Measurements from ENCODE around the gene DNAAF5. TPM values are rescaled to one million over a fixed set of nuclear protein-coding genes. Genes with fewer than 3 reads are reported as not detected.
"Not testable (repeated sequence)": the region's sequence is repeated elsewhere in the genome, so short reads cannot be mapped to it uniquely, and the experiment has no call there.

The DNAAF5 gene
- polyA plus RNA-seq, 1 of the 3 experiments (the other 2 are of a cell fraction), result 58.5 TPM

DNA sequence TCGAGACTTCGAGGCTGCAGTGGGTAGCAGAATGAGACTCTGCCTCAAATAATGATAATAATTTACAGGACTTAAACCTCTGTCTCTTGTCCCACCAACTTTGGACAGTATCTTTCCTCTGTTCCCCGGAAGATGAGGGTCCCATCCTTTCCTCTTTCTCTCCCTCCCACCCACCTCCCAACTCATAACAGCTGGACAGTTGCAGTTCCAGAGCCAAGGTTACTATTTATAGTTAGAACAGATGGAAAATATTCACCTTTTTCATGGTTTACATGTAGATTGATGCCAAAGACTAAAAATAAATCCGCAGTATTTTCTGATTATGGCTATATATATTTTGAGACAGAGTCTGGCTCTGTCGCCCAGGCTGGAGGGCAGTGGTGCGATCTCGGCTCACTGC is 74.2 kb downstream of the DNAAF5 start:
- Histone ChIP-seq H3K4me1 (ENCODE audit: control insufficient read depth in 1 of 2, insufficient read depth in 2 of 2, low read depth in 1 of 2, low read length in 1 of 2) (peaks cover 0 to 4% of the 10 kb centered on the region in 2 experiments; a peak in 1 of 4 replicates), H3K27me3 (ENCODE audit: insufficient read depth) (no peaks in the 10 kb centered on the region), H3K4me3 (ENCODE audit: low read depth in 2 of 2, low read length in 1 of 2) (no peak overlapping the region), H3K9ac (no peak overlapping the region), H3K36me3 (replicated peaks in 1 of 2; ENCODE audit: control insufficient read depth in 1 of 2, insufficient read depth in 2 of 2, low read length in 1 of 2) (no peaks in the 10 kb centered on the region), H2AFZ (ENCODE audit: low read depth) (no peak overlapping the region), H3K4me2 (no peak overlapping the region), H3K9me3 (no peaks in the 10 kb centered on the region), H4K20me1 (ENCODE audit: insufficient read depth) (no peaks in the 10 kb centered on the region), H3K9me2 (no peaks in the 10 kb centered on the region), H3K27ac (ENCODE audit: low read depth in 2 of 2, low read length in 1 of 2) (no peak overlapping the region), H3F3A (replicated peaks; ENCODE audit: insufficient read depth) (no peaks in the 10 kb centered on the region), H3K79me2 (ENCODE audit: insufficient read depth) (no peaks in the 10 kb centered on the region)
- no peak for DNase-seq
- POLR2A ChIA-PET, result no interaction called here
- WGBS (ENCODE audit: low lambda C conversion rate), result 92% methylated on average over 7 of the region's 7 CpGs
- TF ChIP-seq TEAD4 (IDR thresholded peaks at IDR 0.05; ENCODE audit: borderline replicate concordance, insufficient read depth) (no peak), RFX5 (IDR thresholded peaks at IDR 0.05; ENCODE audit: low read length) (no peak), RAD21 (IDR thresholded peaks at IDR 0.05; ENCODE audit: low read length) (no peak), EZH2phosphoT487 (IDR thresholded peaks at IDR 0.05; ENCODE audit: borderline replicate concordance, low read depth) (no peak), MXI1 (IDR thresholded peaks at IDR 0.05; ENCODE audit: low read depth, low read length) (no peak), CHD2 (IDR thresholded peaks at IDR 0.05; ENCODE audit: low read length, partially characterized antibody) (no peak), RXRA (IDR thresholded peaks at IDR 0.05; ENCODE audit: borderline replicate concordance, low read depth) (no peak), JUND (IDR thresholded peaks at IDR 0.05) (no peak), SMC3 (IDR thresholded peaks at IDR 0.05; ENCODE audit: low read depth, low read length) (no peak), TAF1 (IDR thresholded peaks at IDR 0.05; ENCODE audit: borderline replicate concordance, low read depth, low read length) (no peak), EP300 (IDR thresholded peaks at IDR 0.05; ENCODE audit: borderline replicate concordance in 1 of 2, low read depth in 1 of 2, low read length in 1 of 2) (no peak), GATA2 (CRISPR knock-in tag; IDR thresholded peaks at IDR 0.05) (no peak), GABPA (IDR thresholded peaks at IDR 0.05; ENCODE audit: low read depth) (no peak)
- TF ChIP-seq, protein P1, sequence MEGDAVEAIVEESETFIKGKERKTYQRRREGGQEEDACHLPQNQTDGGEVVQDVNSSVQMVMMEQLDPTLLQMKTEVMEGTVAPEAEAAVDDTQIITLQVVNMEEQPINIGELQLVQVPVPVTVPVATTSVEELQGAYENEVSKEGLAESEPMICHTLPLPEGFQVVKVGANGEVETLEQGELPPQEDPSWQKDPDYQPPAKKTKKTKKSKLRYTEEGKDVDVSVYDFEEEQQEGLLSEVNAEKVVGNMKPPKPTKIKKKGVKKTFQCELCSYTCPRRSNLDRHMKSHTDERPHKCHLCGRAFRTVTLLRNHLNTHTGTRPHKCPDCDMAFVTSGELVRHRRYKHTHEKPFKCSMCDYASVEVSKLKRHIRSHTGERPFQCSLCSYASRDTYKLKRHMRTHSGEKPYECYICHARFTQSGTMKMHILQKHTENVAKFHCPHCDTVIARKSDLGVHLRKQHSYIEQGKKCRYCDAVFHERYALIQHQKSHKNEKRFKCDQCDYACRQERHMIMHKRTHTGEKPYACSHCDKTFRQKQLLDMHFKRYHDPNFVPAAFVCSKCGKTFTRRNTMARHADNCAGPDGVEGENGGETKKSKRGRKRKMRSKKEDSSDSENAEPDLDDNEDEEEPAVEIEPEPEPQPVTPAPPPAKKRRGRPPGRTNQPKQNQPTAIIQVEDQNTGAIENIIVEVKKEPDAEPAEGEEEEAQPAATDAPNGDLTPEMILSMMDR (IDR thresholded peaks at IDR 0.05), result no peak
- TF ChIP-seq, protein P2, sequence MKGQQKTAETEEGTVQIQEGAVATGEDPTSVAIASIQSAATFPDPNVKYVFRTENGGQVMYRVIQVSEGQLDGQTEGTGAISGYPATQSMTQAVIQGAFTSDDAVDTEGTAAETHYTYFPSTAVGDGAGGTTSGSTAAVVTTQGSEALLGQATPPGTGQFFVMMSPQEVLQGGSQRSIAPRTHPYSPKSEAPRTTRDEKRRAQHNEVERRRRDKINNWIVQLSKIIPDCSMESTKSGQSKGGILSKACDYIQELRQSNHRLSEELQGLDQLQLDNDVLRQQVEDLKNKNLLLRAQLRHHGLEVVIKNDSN (IDR thresholded peaks at IDR 0.05; ENCODE audit: borderline replicate concordance, low read depth), result no peak
- TF ChIP-seq, protein P3, sequence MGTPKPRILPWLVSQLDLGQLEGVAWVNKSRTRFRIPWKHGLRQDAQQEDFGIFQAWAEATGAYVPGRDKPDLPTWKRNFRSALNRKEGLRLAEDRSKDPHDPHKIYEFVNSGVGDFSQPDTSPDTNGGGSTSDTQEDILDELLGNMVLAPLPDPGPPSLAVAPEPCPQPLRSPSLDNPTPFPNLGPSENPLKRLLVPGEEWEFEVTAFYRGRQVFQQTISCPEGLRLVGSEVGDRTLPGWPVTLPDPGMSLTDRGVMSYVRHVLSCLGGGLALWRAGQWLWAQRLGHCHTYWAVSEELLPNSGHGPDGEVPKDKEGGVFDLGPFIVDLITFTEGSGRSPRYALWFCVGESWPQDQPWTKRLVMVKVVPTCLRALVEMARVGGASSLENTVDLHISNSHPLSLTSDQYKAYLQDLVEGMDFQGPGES (IDR thresholded peaks at IDR 0.05; ENCODE audit: low read depth, low read length), result no peak
- TF ChIP-seq, protein P4, sequence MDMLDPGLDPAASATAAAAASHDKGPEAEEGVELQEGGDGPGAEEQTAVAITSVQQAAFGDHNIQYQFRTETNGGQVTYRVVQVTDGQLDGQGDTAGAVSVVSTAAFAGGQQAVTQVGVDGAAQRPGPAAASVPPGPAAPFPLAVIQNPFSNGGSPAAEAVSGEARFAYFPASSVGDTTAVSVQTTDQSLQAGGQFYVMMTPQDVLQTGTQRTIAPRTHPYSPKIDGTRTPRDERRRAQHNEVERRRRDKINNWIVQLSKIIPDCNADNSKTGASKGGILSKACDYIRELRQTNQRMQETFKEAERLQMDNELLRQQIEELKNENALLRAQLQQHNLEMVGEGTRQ (IDR thresholded peaks at IDR 0.05; ENCODE audit: borderline replicate concordance, low read depth, low read length), result no peak
- TF ChIP-seq, protein P5, sequence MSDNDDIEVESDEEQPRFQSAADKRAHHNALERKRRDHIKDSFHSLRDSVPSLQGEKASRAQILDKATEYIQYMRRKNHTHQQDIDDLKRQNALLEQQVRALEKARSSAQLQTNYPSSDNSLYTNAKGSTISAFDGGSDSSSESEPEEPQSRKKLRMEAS (IDR thresholded peaks at IDR 0.05; ENCODE audit: low read depth), result no peak
- TF ChIP-seq, protein P6, sequence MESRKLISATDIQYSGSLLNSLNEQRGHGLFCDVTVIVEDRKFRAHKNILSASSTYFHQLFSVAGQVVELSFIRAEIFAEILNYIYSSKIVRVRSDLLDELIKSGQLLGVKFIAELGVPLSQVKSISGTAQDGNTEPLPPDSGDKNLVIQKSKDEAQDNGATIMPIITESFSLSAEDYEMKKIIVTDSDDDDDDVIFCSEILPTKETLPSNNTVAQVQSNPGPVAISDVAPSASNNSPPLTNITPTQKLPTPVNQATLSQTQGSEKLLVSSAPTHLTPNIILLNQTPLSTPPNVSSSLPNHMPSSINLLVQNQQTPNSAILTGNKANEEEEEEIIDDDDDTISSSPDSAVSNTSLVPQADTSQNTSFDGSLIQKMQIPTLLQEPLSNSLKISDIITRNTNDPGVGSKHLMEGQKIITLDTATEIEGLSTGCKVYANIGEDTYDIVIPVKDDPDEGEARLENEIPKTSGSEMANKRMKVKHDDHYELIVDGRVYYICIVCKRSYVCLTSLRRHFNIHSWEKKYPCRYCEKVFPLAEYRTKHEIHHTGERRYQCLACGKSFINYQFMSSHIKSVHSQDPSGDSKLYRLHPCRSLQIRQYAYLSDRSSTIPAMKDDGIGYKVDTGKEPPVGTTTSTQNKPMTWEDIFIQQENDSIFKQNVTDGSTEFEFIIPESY (IDR thresholded peaks at IDR 0.05; ENCODE audit: borderline replicate concordance, low read depth), result no peak
- CTCF ChIA-PET, result interaction anchor here (1.9 to 3.3 kb wide), 2 partner anchors 15 to 72 kb away, joined by 10 to 21 read pairs; no protein-coding TSS in a partner anchor

DNA sequence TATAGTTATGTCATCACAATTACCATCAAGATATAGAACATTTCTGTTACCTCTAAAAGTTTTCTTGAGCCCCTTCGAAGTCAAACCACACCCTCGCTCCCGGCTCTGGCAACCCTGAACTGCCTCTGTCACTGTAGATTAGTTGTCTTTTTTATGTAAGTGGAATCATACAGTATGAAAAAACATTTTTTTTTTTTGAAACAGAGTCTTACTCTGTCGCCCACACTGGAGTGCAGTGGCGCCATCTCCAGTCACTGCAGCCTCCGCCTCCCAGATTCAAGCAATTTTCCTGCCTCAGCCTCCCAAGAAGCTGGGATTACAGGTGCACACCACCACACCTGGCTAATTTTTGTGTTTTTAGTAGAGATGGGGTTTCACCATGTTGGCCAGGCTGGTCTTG is 74.9 kb downstream of the DNAAF5 start:
- H3K4me1 ChIP-seq (ENCODE audit: control insufficient read depth in 1 of 2, insufficient read depth in 2 of 2, low read depth in 1 of 2, low read length in 1 of 2); H3K9me3 ChIP-seq; H3K27me3 ChIP-seq (ENCODE audit: insufficient read depth); H3K36me3 ChIP-seq (replicated peaks in 1 of 2; ENCODE audit: control insufficient read depth in 1 of 2, insufficient read depth in 2 of 2, low read length in 1 of 2); H2AFZ ChIP-seq (ENCODE audit: low read depth); H4K20me1 ChIP-seq (ENCODE audit: insufficient read depth); DNase-seq; H3K9me2 ChIP-seq; H3K4me2 ChIP-seq; H3K4me3 ChIP-seq (ENCODE audit: low read depth in 2 of 2, low read length in 1 of 2); H3K79me2 ChIP-seq (ENCODE audit: insufficient read depth); H3K9ac ChIP-seq; H3F3A ChIP-seq (replicated peaks; ENCODE audit: insufficient read depth); H3K27ac ChIP-seq (ENCODE audit: low read depth in 2 of 2, low read length in 1 of 2); POLR2A ChIA-PET: not testable (repeated sequence)
- CTCF ChIA-PET, result interaction anchor here (1.0 to 1.9 kb wide), 6 partner anchors 11 to 480 kb away, joined by 3 to 10 read pairs (median 5); no protein-coding TSS in a partner anchor
- WGBS (ENCODE audit: low lambda C conversion rate), result 80% methylated on average over 6 of the region's 6 CpGs
